ENCODE data around the gene SMC2.

SMC2 gene

GRCh38 chr9:104107799-104108198, 13.7 kb downstream of the SMC2 start:
- no peak for DNase-seq (ENCODE audit: low spot score)

- no peak for DNase-seq (ENCODE audit: low spot score)
Observed at GRCh38 chr9:104108315-104108714, 14.2 kb downstream of the SMC2 start.

DNA sequence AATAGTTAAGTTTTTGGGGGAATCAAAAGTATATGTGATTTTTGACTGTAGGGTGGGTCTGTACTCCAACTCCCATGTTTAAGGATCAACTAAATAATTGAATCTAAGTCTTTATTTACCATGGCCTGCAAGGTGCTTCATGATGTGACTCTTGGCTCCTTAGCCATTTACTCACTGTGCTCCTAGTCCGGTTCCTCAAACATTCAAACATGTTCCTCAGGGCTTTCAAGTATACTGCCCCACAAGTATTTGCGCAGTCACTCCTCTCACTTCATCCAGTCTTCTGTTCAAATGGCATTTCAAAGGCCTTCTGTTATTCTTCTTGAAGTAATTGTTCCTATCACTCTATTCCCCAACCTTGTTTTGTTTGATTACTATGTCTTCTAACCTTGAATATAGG, 16.4 kb downstream of the SMC2 start:
- DNase-seq (ENCODE audit: low spot score): no peak

GRCh38 chr9:104118916-104119315, 24.8 kb downstream of the SMC2 start:
- DNase-seq (ENCODE audit: low spot score): no peak

DNA sequence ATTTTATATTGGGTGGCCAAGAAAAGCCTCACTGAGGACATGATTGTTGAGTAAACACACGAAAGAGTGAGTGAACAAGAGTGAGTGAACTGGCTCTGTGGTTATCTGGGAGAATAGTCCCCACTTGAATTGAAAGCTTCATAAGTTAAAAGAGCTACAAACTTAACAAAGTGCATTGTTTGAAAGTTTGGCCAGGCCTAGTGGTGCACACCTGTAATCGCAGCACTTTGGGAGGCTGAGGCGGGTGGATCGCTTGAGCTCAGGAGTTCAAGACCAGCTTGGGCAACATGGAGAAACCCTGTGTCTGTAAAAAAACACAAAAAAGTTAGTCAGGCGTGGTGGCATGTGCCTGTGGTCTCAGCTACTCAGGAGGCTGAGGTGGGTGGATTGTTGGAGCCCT, 26.9 kb downstream of the SMC2 start:
- no peak for DNase-seq (ENCODE audit: low spot score)

DNA sequence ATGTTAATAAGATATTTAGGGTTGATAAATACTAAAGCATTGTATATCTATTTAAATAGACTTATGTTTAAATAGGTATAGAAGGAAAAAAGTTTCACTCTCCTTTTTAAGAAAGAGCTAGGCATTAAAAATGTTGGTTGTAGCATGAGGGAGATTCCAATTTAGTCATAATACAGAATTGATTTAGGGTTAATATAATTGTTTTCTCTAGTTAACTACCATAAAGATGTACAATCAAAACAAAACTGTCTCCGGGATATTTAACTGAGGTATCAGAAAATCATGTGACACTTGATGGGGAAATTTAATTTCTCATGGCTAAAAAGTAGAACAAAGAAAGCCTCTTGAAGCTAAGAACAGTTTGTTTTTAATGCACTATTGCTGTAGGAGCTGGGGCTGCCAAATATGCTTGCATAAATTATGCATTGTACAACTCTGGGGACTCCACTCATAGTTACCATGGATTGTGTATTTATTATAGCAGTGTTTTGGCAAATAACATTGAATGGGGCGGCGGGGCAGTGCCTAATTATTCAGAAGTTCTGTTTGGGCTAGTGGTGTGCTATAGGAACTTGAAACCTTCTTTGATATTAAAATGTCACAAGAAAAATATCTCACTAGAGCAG, 44.2 kb downstream of the SMC2 start:
- no peak for DNase-seq (ENCODE audit: low spot score)

DNA sequence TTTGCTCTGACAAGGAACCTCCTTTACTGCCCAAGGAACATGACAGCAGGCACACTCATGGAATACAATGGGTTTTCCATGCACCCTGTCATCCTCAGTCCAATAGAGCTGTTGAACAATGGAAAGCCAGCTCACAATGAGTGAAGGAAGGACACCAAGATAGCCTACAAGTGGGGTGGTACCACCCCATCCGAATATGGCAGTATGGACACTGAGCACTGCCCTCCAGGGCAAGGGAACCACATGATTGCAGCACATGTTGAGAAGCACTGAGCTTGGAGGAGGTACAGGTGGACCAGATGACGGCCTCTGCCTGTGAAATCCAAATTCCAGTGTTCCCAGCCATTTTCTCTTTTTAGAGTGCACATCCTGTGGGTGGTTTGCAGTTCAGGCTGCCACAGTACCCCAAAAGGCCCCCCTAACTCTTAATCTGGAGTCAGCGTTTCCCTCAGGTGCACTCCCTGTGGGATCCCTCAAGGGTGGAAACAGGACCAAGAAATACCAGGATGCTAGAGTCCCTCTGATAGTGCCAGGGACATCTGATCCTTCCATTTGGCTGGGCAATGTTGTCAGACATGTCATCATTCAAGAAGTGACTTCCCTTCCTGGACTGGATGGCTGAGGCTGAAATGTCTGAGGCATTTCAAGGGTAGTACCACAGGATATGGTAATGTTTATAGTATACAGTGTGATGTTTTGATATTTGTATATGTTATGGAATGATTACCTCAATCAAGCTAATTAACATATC, 48.9 kb downstream of the SMC2 start:
- DNase-seq (ENCODE audit: low spot score): no peak

- no peak for DNase-seq (ENCODE audit: low spot score)
Observed at GRCh38 chr9:104143550-104143910, 49.4 kb downstream of the SMC2 start.

GRCh38 chr9:104144336-104144735, 50.2 kb downstream of the SMC2 start:
- peak; percentile 26 for DNase-seq (ENCODE audit: low spot score)

DNA sequence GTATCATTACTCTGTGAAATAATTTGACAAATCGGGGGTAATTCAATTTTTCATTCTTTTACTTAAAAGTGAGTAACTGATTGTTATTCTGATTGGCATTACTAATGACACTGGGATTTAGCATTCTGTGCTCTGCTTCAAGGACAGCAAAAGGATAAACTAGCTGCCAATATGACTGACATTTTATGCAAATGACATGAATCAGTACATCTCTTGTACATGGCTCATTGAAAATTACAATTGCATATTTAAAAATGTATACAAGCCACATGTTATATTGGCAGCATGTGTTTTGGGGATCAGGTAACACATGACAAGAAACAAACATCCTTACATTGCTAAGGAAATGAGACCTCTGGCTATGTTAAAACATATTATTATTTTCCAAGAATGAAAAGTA, 79.0 kb downstream of the SMC2 start:
- DNase-seq (ENCODE audit: low spot score): no peak

DNA sequence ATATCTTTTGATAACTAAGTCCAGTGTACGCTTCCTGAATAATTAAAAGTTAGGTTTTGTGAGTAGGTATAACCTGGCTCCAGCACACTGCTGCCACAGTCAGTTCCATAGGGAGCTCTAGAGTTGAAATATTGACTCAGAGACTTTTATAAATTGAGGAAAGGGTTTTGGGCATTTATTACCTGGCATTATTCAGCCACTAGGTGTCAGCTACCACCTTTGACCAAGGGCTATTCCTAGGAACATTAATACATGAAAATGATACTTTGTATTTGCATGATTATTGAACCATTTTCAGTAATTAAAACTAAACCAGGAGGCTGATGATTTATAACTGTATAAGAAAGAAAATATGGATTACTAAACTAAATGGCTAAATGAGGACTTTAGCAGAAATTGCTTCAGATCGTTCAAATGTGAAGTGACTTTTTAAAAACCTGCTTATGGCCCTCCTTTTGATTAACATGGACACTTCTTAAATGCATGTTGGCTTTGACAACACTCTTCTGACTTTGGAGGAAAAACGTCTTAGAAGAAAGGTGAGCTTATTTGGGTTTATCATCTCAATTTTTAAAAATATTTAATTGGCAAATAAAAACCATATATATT, 83.0 kb downstream of the SMC2 start:
- peak; percentile 29 for DNase-seq (ENCODE audit: low spot score)

GRCh38 chr9:104177676-104178075, 83.6 kb downstream of the SMC2 start:
- no peak for DNase-seq (ENCODE audit: low spot score)

All from SW480 (cell line).